Measurements from ENCODE around the gene GAS6. TPM values are rescaled to one million over a fixed set of nuclear protein-coding genes. Genes with fewer than 3 reads are reported as not detected.

The GAS6 gene
- total RNA-seq, 4 donors from 2014 or later = 132 to 392 (median 217) TPM

- Histone ChIP-seq H3K27me3 (no peaks in the 10 kb centered on the region), H3K36me3 (peaks cover 0 to 14% of the 10 kb centered on the region in 2 donors), H3K9me3 (no peaks in the 10 kb centered on the region), H3K4me1 (peaks cover 8 to 89% (median 51%) of the 10 kb centered on the region in 3 donors), H3K27ac (no peak overlapping the region), H3K4me3 (no peak overlapping the region)
- 91 to 97% methylated on average over 3 of the region's 3 CpGs for WGBS, 2 donors (ENCODE audit: low coverage in 1 of 2)
- TF ChIP-seq POLR2A (IDR thresholded peaks at IDR 0.05) (no peak), POLR2AphosphoS5 (IDR thresholded peaks at IDR 0.05) (no peak), EP300 (IDR thresholded peaks at IDR 0.05) (no peak)
- TF ChIP-seq, protein P1, sequence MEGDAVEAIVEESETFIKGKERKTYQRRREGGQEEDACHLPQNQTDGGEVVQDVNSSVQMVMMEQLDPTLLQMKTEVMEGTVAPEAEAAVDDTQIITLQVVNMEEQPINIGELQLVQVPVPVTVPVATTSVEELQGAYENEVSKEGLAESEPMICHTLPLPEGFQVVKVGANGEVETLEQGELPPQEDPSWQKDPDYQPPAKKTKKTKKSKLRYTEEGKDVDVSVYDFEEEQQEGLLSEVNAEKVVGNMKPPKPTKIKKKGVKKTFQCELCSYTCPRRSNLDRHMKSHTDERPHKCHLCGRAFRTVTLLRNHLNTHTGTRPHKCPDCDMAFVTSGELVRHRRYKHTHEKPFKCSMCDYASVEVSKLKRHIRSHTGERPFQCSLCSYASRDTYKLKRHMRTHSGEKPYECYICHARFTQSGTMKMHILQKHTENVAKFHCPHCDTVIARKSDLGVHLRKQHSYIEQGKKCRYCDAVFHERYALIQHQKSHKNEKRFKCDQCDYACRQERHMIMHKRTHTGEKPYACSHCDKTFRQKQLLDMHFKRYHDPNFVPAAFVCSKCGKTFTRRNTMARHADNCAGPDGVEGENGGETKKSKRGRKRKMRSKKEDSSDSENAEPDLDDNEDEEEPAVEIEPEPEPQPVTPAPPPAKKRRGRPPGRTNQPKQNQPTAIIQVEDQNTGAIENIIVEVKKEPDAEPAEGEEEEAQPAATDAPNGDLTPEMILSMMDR (IDR thresholded peaks at IDR 0.05) = no peak
- ATAC-seq = no peak
These were observed 13.0 kb downstream of the GAS6 start for GRCh38 chr13:113850722-113851479.

DNA sequence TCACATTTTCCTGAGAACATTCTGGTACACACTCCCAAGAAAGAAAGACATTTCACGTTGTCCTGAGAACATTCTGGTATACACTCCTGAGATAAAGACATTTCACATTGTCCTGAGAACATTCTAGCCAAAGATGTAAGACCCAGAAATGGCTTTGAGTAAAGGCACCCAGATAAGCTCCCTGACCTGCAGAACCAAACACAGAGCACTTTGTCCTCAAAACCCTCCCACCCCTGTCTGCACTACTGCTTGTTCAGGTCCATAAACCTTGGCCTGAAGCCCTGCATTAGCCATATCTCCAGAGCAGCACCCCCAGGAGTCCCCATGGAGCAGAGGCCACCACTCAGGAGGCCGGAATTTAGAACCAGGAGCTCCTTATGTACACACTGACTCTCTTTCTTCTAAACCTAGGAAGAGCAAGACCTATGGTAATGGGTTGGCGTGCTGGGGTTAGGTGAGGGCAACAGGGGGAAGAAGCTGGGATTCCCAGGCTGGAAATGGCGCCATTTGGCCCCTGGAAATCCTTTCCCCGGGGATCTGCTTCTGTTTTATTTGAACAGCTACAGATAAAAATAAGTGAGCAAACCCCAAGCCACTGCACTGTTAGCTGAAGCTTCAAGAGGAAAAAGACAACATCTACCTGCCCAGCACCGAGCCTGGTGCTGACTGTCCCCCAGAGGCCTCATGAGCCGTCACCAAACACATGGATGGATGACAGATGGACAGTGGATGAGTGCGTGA, 13.7 kb downstream of the GAS6 start:
- H3K4me1 ChIP-seq = peaks cover 8 to 89% (median 47%) of the 10 kb centered on the region in 3 donors
- peak overlapping the region in 3 of 4 donors; percentile 20 to 73 (median 69) for H3K27ac ChIP-seq

GRCh38 chr13:113849546-113849945, 14.3 kb downstream of the GAS6 start:
- ATAC-seq = no peak
- Histone ChIP-seq H3K4me1 (peaks cover 4 to 89% (median 41%) of the 10 kb centered on the region in 3 donors), H3K9me3 (no peaks in the 10 kb centered on the region), H3K4me3 (no peak overlapping the region), H3K36me3 (peaks cover 0 to 24% of the 10 kb centered on the region in 2 donors), H3K27ac (peak overlapping the region in 3 of 4 donors; percentile 61 to 73 (median 69)), H3K27me3 (no peaks in the 10 kb centered on the region)
- no peak for TF ChIP-seq POLR2A (IDR thresholded peaks at IDR 0.05)
- no peak for TF ChIP-seq POLR2AphosphoS5 (IDR thresholded peaks at IDR 0.05)
- TF ChIP-seq EP300 (IDR thresholded peaks at IDR 0.05) = no peak
- TF ChIP-seq, protein P1 (IDR thresholded peaks at IDR 0.05) = no peak
- 88 to 90% methylated on average over 3 of the region's 3 CpGs for WGBS, 2 donors (ENCODE audit: low coverage in 1 of 2)

More for the DNA sequence above, 13.7 kb downstream of the GAS6 start:
- Histone ChIP-seq H3K9me3 (no peaks in the 10 kb centered on the region), H3K36me3 (peaks cover 0 to 18% of the 10 kb centered on the region in 2 donors), H3K27me3 (no peaks in the 10 kb centered on the region), H3K4me3 (no peak overlapping the region)
- no peak for ATAC-seq
- TF ChIP-seq, protein P1 (IDR thresholded peaks at IDR 0.05) = no peak
- TF ChIP-seq POLR2AphosphoS5 (IDR thresholded peaks at IDR 0.05) = no peak
- no peak for TF ChIP-seq EP300 (IDR thresholded peaks at IDR 0.05)
- no peak for TF ChIP-seq POLR2A (IDR thresholded peaks at IDR 0.05)
- WGBS, 2 donors (ENCODE audit: low coverage in 1 of 2) = 77 to 92% methylated on average over 3 to 6 of the region's 8 CpGs

DNA sequence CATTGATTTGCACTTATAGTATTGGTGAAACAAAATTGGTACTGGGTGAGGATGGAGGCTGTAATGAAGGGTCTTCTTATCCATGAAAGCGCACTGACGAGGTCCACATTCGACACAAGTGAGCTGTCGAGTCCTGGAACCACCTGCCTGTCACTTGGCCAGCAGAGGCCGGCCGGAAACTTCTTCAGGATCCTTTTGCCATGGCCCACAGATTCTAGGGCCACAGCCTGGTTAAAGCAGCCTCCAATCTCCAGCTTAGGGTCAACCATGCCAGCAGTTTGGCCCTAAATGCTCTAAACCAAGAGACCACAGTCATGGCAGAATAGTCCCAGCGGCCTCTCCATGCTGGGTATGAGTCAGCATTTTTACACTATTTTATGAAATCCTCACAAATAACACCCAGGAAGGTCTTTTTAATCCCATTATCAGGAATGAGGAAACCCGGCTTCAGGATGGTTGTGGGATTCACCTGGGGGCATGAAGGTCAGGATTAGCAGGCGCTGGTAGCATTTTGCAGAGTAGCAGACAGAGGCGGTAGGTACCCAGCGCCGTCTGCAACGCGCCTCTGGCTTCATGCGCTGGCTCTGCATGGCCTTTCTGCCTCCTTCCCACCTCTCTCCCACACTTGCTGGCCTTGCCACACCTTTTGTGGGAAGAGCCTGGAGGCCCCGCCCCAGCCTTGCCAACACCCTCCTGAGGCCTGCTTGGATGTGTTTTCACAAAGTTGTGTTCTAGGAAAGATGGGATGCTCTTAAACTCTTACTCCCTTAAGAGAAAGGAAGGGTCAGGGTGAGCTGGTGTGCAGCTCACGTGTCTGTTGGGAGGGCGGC, 15.2 kb downstream of the GAS6 start:
- Histone ChIP-seq H3K4me1 (peaks cover under 1 to 89% (median 32%) of the 10 kb centered on the region in 3 donors), H3K4me3 (no peak overlapping the region), H3K36me3 (peaks cover 0 to 33% of the 10 kb centered on the region in 2 donors), H3K27me3 (no peaks in the 10 kb centered on the region), H3K27ac (peak overlapping the region in 3 of 4 donors; percentile 61 to 73 (median 69)), H3K9me3 (no peaks in the 10 kb centered on the region)
- ATAC-seq = no peak
- no peak for TF ChIP-seq EP300 (IDR thresholded peaks at IDR 0.05)
- no peak for TF ChIP-seq POLR2AphosphoS5 (IDR thresholded peaks at IDR 0.05)
- TF ChIP-seq, protein P1 (IDR thresholded peaks at IDR 0.05) = no peak
- TF ChIP-seq POLR2A (IDR thresholded peaks at IDR 0.05) = no peak
- WGBS, 2 donors (ENCODE audit: low coverage in 1 of 2) = 89 to 94% methylated on average over 8 to 10 of the region's 18 CpGs

Measured in gastroesophageal sphincter (tissue), 4 donors.